SW 1271 (cell line): ENCODE measurements around the gene MBD3L2B.
"Not testable (repeated sequence)": the region's sequence is repeated elsewhere in the genome, so short reads cannot be mapped to it uniquely, and the experiment has no call there.

Source experiments
- DNase-seq, 2 experiments: peaks; one replicate each; lab custom pipeline; 2025; lab: John Stamatoyannopoulos, UW

The MBD3L2B gene

GRCh38 chr19:7021331-7021730 lies at the start of gene MBD3L2B:
MBD3L2B (minus strand) TSS chr19:7021431; CDS start chr19:7021397, 34 bp downstream.
- DNase-seq = not testable (repeated sequence)

GRCh38 chr19:7069904-7070226 lies 48.6 kb upstream of the MBD3L2B start:
- no peak for DNase-seq

- DNase-seq = peak; percentile 76 to 92
These were observed 48.0 kb upstream of the MBD3L2B start, which contains the start of gene ZNF557 for GRCh38 chr19:7069042-7069903. ZNF557 (plus strand) TSS chr19:7069703; CDS start chr19:7075075, 5,372 bp downstream.

- DNase-seq = no peak
These were observed 47.4 kb upstream of the MBD3L2B start for GRCh38 chr19:7068599-7068998.

GRCh38 chr19:7067716-7068115 lies 46.5 kb upstream of the MBD3L2B start:
- no peak for DNase-seq

GRCh38 chr19:7067122-7067521 lies 45.9 kb upstream of the MBD3L2B start:
- DNase-seq = not testable (repeated sequence)

GRCh38 chr19:7063764-7064418 lies 42.7 kb upstream of the MBD3L2B start:
- no peak for DNase-seq

- DNase-seq = no peak
These were observed 42.1 kb upstream of the MBD3L2B start for GRCh38 chr19:7063339-7063738.

- DNase-seq = not testable (repeated sequence)
These were observed 38.7 kb upstream of the MBD3L2B start for GRCh38 chr19:7059977-7060376.

GRCh38 chr19:7058576-7058975 lies 37.3 kb upstream of the MBD3L2B start, which contains the start of gene MBD3L3:
MBD3L3 (minus strand) TSS chr19:7058676; CDS start chr19:7058605, 71 bp downstream.
- not testable (repeated sequence) for DNase-seq

GRCh38 chr19:7056371-7056770 lies 35.1 kb upstream of the MBD3L2B start:
- DNase-seq = not testable (repeated sequence)

- not testable (repeated sequence) for DNase-seq
These were observed 34.4 kb upstream of the MBD3L2B start for GRCh38 chr19:7055679-7056078.

- not testable (repeated sequence) for DNase-seq
These were observed 33.6 kb upstream of the MBD3L2B start for GRCh38 chr19:7054635-7055368.

- not testable (repeated sequence) for DNase-seq
These were observed 31.7 kb upstream of the MBD3L2B start for GRCh38 chr19:7052896-7053295.

- not testable (repeated sequence) for DNase-seq
These were observed 30.2 kb upstream of the MBD3L2B start for GRCh38 chr19:7051421-7051820.

- DNase-seq = not testable (repeated sequence)
These were observed 27.8 kb upstream of the MBD3L2B start, which contains the start of gene MBD3L2 for GRCh38 chr19:7049021-7049420. MBD3L2 (plus strand) TSS chr19:7049321; CDS start chr19:7049374, 53 bp downstream.

GRCh38 chr19:7041563-7041962 lies 20.3 kb upstream of the MBD3L2B start:
- DNase-seq = not testable (repeated sequence)

GRCh38 chr19:7040079-7040478 lies 18.8 kb upstream of the MBD3L2B start, which contains the start of gene MBD3L4:
MBD3L4 (minus strand) TSS chr19:7040179; CDS start chr19:7040144, 35 bp downstream.
- DNase-seq = not testable (repeated sequence)

GRCh38 chr19:7030278-7030677 lies 9.0 kb upstream of the MBD3L2B start, which contains the start of gene MBD3L5:
MBD3L5 (plus strand) TSS chr19:7030578; CDS start chr19:7030612, 34 bp downstream.
- DNase-seq = not testable (repeated sequence)

- not testable (repeated sequence) for DNase-seq
These were observed 7.6 kb upstream of the MBD3L2B start for GRCh38 chr19:7028790-7029189.

GRCh38 chr19:7018828-7019227 lies 2.4 kb downstream of the MBD3L2B start:
- DNase-seq = no peak

- DNase-seq = peak; percentile 51 to 87
These were observed 7.6 kb downstream of the MBD3L2B start for GRCh38 chr19:7013678-7014077.
